Breast epithelium (tissue), 3 donors: ENCODE results near the gene SLC25A36.

ENCODE experiments used
- POLR2A ChIP-seq: fragments of 450-650 bp; IDR thresholded peaks from one replicate; pipeline ENCODE4 v1.6.1; 2016; ENCODE audit warnings: antibody characterized with exemption, mild to moderate bottlenecking, moderate library complexity
- POLR2AphosphoS5 ChIP-seq, 3 donors: sonication (generic); formaldehyde crosslinking; IDR thresholded peaks; one replicate each; pipeline ENCODE4 v1.6.1; 2017; ENCODE audit warnings: antibody characterized with exemption in 3 of 3
- TF ChIP-seq, protein P1 (sequence below), 3 donors: fragments of 450-650 bp; IDR thresholded peaks; one replicate each; pipeline ENCODE4 v1.5.1; 2016 to 2017; ENCODE audit warnings: antibody characterized with exemption in 3 of 3, mild to moderate bottlenecking in 3 of 3, moderate library complexity in 3 of 3

DNA sequence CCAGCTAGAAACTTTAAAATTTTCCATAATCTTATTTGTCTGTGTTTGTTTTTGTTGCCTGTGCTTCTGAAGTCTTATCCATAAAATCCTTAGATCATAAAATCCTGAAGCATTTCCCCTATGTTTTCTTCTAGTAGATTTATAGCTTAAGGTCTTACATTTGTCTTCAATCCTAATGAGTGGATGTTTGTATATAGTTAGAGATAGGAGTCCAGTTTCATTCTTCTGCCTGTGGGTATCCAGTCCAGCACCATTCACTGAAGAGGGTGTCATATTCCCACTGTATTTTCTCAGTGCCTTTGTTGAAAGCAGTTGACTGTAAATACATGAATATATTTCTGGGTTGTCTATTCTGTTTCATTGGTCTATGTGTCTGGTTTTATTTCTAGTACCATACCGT, 64.7 kb downstream of the SLC25A36 start:
- TF ChIP-seq POLR2A, result no peak
- TF ChIP-seq, protein P1, sequence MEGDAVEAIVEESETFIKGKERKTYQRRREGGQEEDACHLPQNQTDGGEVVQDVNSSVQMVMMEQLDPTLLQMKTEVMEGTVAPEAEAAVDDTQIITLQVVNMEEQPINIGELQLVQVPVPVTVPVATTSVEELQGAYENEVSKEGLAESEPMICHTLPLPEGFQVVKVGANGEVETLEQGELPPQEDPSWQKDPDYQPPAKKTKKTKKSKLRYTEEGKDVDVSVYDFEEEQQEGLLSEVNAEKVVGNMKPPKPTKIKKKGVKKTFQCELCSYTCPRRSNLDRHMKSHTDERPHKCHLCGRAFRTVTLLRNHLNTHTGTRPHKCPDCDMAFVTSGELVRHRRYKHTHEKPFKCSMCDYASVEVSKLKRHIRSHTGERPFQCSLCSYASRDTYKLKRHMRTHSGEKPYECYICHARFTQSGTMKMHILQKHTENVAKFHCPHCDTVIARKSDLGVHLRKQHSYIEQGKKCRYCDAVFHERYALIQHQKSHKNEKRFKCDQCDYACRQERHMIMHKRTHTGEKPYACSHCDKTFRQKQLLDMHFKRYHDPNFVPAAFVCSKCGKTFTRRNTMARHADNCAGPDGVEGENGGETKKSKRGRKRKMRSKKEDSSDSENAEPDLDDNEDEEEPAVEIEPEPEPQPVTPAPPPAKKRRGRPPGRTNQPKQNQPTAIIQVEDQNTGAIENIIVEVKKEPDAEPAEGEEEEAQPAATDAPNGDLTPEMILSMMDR (IDR thresholded peaks at IDR 0.05), result no peak
- no peak for TF ChIP-seq POLR2AphosphoS5 (IDR thresholded peaks at IDR 0.05)
